Ishikawa (cell line): Measurements from ENCODE around the gene SCNN1A.

ENCODE experiments used
- FOXM1 ChIP-seq: IDR thresholded peaks from 2 replicates; pipeline ENCODE4 v1.6.1; 2012; ENCODE audit warnings: low read depth, borderline replicate concordance
- MAX ChIP-seq: IDR thresholded peaks from 2 replicates; pipeline ENCODE4 v1.6.1; 2012
- NFIC ChIP-seq: IDR thresholded peaks from 2 replicates; pipeline ENCODE4 v1.6.1; 2012
- RAD21 ChIP-seq: IDR thresholded peaks from 2 replicates; pipeline ENCODE4 v1.6.1; 2012; ENCODE audit warnings: low read depth
- TAF1 ChIP-seq: IDR thresholded peaks from 2 replicates; pipeline ENCODE4 v1.6.1; 2012; ENCODE audit warnings: low read depth, mild to moderate bottlenecking
- TCF12 ChIP-seq: IDR thresholded peaks from 2 replicates; pipeline ENCODE4 v1.6.1; 2012; ENCODE audit warnings: low read depth

GRCh38 chr12:6405963-6406362 lies 30.6 kb upstream of the SCNN1A start:
- TF ChIP-seq TCF12 (no peak), NFIC (no peak), FOXM1 (no peak), RAD21 (no peak), MAX (no peak), TAF1 (no peak)
